SU-DHL-6 (cell line): ENCODE measurements around the gene RNF141.

ENCODE experiments used
- H2AFZ ChIP-seq: fragments of 200-600 bp; sonication (generic); 2 replicates; pipeline ENCODE4 v1.6.1; 2014; ENCODE audit warnings: low read depth, mild to moderate bottlenecking, moderate library complexity, mixed read lengths, antibody characterized with exemption, low read length; ENCODE audit not compliant: severe bottlenecking
- H3F3A ChIP-seq: fragments of 200-600 bp; shearing (Covaris generic); 2 replicates; pipeline ENCODE4 v1.6.0; 2016; ENCODE audit warnings: antibody characterized with exemption, mild to moderate bottlenecking; ENCODE audit not compliant: insufficient read depth
- H3K27ac ChIP-seq: fragments of 200-600 bp; sonication (generic); 2 replicates; pipeline ENCODE4 v1.5.1; 2016; ENCODE audit warnings: low read depth, mild to moderate bottlenecking, low read length, moderate library complexity, mixed read lengths
- H3K27me3 ChIP-seq: fragments of 200-600 bp; sonication (generic), shearing (Covaris generic); 2 replicates; pipeline ENCODE4 v1.6.0; 2014; ENCODE audit warnings: mild to moderate bottlenecking, low read length
- H3K36me3 ChIP-seq: fragments of 200-600 bp; sonication (generic); 2 replicates; pipeline ENCODE4 v1.6.1; 2014; ENCODE audit warnings: mild to moderate bottlenecking, low read length, mixed read lengths
- H3K4me2 ChIP-seq: fragments of 300-600, 200-600 bp; shearing (Covaris generic), sonication (generic); 2 replicates; pipeline ENCODE4 v1.6.0; 2014; ENCODE audit warnings: low read length, low read depth, mild to moderate bottlenecking; ENCODE audit not compliant: poor library complexity, severe bottlenecking
- H3K4me3 ChIP-seq: fragments of 200-600 bp; sonication (generic); 2 replicates; pipeline ENCODE4 v1.5.1; 2014; ENCODE audit warnings: antibody characterized with exemption, low read length, mild to moderate bottlenecking, mixed read lengths; ENCODE audit not compliant: insufficient read depth, poor library complexity, severe bottlenecking
- H3K79me2 ChIP-seq: fragments of 200-600 bp; sonication (generic); 2 replicates; pipeline ENCODE4 v1.6.1; 2014; ENCODE audit warnings: mild to moderate bottlenecking, low read length, moderate library complexity; ENCODE audit not compliant: insufficient read depth
- H3K9ac ChIP-seq: fragments of 200-600 bp; sonication (generic); 2 replicates; pipeline ENCODE4 v1.7.0; 2014; ENCODE audit warnings: mild to moderate bottlenecking, low read length
- H3K9me2 ChIP-seq: fragments of 200-600 bp; sonication (generic); replicated peaks from 2 replicates; pipeline ENCODE4 v1.6.1; 2014; ENCODE audit warnings: low read length; ENCODE audit not compliant: insufficient read depth
- H3K9me3 ChIP-seq: fragments of 200-600 bp; sonication (generic); 2 replicates; pipeline ENCODE4 v1.6.1; 2014; ENCODE audit warnings: low read length, mixed read lengths; ENCODE audit not compliant: insufficient read depth
- H4K20me1 ChIP-seq: fragments of 200-600 bp; sonication (generic); 2 replicates; pipeline ENCODE4 v1.6.1; 2014; ENCODE audit warnings: low read depth, mild to moderate bottlenecking, antibody characterized with exemption, low read length, moderate library complexity, mixed read lengths
- CTCF ChIP-seq: fragments of 200-600 bp; sonication (generic); IDR thresholded peaks from one replicate; pipeline ENCODE4 v1.5.1; 2017; ENCODE audit warnings: antibody characterized with exemption, mild to moderate bottlenecking, low read length, moderate library complexity; ENCODE audit not compliant: insufficient read depth, poor library complexity, severe bottlenecking
- EZH2phosphoT487 ChIP-seq: fragments of 200-600 bp; sonication (generic), shearing (Covaris generic); conservative IDR thresholded peaks from 2 replicates; pipeline ENCODE4 v1.6.1; 2018; ENCODE audit warnings: mild to moderate bottlenecking, antibody characterized with exemption, low read length, moderate library complexity, mixed read lengths

Gene RNF141

GRCh38 chr11:10539339-10539738 is 1.6 kb downstream of the RNF141 start:
- no peak overlapping the region for H3K27ac ChIP-seq
- H3K4me3 ChIP-seq, result no peak overlapping the region
- no peaks in the 10 kb centered on the region for H3K9me2 ChIP-seq
- H3K27me3 ChIP-seq, result no peaks in the 10 kb centered on the region
- H2AFZ ChIP-seq, result no peak overlapping the region
- H4K20me1 ChIP-seq, result no peaks in the 10 kb centered on the region
- no peaks in the 10 kb centered on the region for H3K36me3 ChIP-seq
- H3K9ac ChIP-seq, result no peak overlapping the region
- H3F3A ChIP-seq, result no peaks in the 10 kb centered on the region
- no peak overlapping the region for H3K4me2 ChIP-seq
- no peaks in the 10 kb centered on the region for H3K79me2 ChIP-seq
- peaks cover 7% of the 10 kb centered on the region; the same call in 1 of the 2 replicates for H3K9me3 ChIP-seq
- TF ChIP-seq EZH2phosphoT487 (no peak), CTCF (no peak)

- no peak overlapping the region for H2AFZ ChIP-seq
- no peak overlapping the region for H3K4me2 ChIP-seq
- no peak overlapping the region for H3K9ac ChIP-seq
- H3K27me3 ChIP-seq, result no peaks in the 10 kb centered on the region
- no peaks in the 10 kb centered on the region for H3K36me3 ChIP-seq
- H4K20me1 ChIP-seq, result 0 out of 2 replicates have a peak, but pooled peaks cover under 1% of the 10 kb centered on the region
- H3K4me3 ChIP-seq, result no peak overlapping the region
- H3K9me3 ChIP-seq, result peaks cover 3% of the 10 kb centered on the region; the same call in 1 of the 2 replicates
- TF ChIP-seq EZH2phosphoT487 (no peak), CTCF (no peak)
- H3K79me2 ChIP-seq, result no peaks in the 10 kb centered on the region
- H3F3A ChIP-seq, result no peaks in the 10 kb centered on the region
- no peaks in the 10 kb centered on the region for H3K9me2 ChIP-seq
- H3K27ac ChIP-seq, result no peak overlapping the region
Measured at GRCh38 chr11:10538924-10539323, 2.1 kb downstream of the RNF141 start.

DNA sequence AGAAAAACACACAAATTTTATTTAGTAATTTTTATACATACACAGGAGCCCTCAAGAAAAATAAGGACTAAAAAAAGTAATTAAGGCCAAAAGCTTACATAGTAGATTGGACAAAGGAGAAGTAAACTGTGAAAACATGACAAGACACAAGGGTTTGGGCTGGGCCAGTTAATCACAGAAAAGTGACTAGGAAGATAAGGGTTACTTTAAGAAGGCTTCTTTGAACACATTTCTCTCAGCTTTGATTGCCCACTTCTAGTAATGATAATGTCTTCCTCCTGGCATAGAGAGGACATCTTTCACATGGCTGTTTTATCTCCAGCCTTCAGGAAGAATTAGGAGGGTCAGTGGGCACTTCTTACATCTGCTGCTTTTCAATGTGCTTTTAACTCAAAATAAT is 3.4 kb downstream of the RNF141 start:
- Histone ChIP-seq H4K20me1 (0 out of 2 replicates have a peak, but pooled peaks cover 5% of the 10 kb centered on the region), H3K27ac (no peak overlapping the region), H3K79me2 (no peaks in the 10 kb centered on the region), H3K27me3 (no peaks in the 10 kb centered on the region), H2AFZ (no peak overlapping the region), H3K9me2 (no peaks in the 10 kb centered on the region), H3K4me3 (no peak overlapping the region), H3K36me3 (no peaks in the 10 kb centered on the region), H3K9me3 (no peaks in the 10 kb centered on the region), H3K4me2 (no peak overlapping the region), H3K9ac (no peak overlapping the region), H3F3A (no peaks in the 10 kb centered on the region)
- no peak for TF ChIP-seq EZH2phosphoT487
- TF ChIP-seq CTCF, result no peak
